ENCODE data around the gene PLEKHM3. TPM values are rescaled to one million over a fixed set of nuclear protein-coding genes. Genes with fewer than 3 reads are reported as not detected.

PLEKHM3 gene
- total and polyA plus RNA-seq, 2 of the 13 experiments (the other 11 are each of a cell fraction or from before 2014, with no cell fraction given) = 4.5 to 4.7 TPM

GRCh38 chr2:208015475-208015874, 9.9 kb downstream of the PLEKHM3 start (continued):
- TF ChIP-seq, protein P1, sequence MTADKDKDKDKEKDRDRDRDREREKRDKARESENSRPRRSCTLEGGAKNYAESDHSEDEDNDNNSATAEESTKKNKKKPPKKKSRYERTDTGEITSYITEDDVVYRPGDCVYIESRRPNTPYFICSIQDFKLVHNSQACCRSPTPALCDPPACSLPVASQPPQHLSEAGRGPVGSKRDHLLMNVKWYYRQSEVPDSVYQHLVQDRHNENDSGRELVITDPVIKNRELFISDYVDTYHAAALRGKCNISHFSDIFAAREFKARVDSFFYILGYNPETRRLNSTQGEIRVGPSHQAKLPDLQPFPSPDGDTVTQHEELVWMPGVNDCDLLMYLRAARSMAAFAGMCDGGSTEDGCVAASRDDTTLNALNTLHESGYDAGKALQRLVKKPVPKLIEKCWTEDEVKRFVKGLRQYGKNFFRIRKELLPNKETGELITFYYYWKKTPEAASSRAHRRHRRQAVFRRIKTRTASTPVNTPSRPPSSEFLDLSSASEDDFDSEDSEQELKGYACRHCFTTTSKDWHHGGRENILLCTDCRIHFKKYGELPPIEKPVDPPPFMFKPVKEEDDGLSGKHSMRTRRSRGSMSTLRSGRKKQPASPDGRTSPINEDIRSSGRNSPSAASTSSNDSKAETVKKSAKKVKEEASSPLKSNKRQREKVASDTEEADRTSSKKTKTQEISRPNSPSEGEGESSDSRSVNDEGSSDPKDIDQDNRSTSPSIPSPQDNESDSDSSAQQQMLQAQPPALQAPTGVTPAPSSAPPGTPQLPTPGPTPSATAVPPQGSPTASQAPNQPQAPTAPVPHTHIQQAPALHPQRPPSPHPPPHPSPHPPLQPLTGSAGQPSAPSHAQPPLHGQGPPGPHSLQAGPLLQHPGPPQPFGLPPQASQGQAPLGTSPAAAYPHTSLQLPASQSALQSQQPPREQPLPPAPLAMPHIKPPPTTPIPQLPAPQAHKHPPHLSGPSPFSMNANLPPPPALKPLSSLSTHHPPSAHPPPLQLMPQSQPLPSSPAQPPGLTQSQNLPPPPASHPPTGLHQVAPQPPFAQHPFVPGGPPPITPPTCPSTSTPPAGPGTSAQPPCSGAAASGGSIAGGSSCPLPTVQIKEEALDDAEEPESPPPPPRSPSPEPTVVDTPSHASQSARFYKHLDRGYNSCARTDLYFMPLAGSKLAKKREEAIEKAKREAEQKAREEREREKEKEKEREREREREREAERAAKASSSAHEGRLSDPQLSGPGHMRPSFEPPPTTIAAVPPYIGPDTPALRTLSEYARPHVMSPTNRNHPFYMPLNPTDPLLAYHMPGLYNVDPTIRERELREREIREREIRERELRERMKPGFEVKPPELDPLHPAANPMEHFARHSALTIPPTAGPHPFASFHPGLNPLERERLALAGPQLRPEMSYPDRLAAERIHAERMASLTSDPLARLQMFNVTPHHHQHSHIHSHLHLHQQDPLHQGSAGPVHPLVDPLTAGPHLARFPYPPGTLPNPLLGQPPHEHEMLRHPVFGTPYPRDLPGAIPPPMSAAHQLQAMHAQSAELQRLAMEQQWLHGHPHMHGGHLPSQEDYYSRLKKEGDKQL (CRISPR knock-in tag; IDR thresholded peaks at IDR 0.05; ENCODE audit: low read depth) = peak; percentile 92
- peak; percentile 19; the same call in 1 of the 2 replicates for TF ChIP-seq MIER3 (CRISPR knock-in tag; IDR thresholded peaks at IDR 0.05; ENCODE audit: borderline replicate concordance)
- TF ChIP-seq HNF4A (CRISPR knock-in tag; IDR thresholded peaks at IDR 0.05) = 0 out of 2 replicates have a peak, but pooled peaks have one; percentile 6
- TF ChIP-seq SRSF1 (optimal IDR thresholded peaks at IDR 0.05; ENCODE audit: low read depth, low read length) = no peak
- 0 out of 2 replicates have a peak, but pooled peaks have one; percentile 29 for TF ChIP-seq HDAC1 (CRISPR knock-in tag; IDR thresholded peaks at IDR 0.05)
- no peak for TF ChIP-seq SMARCC2 (IDR thresholded peaks at IDR 0.05)
- TF ChIP-seq, protein P2, sequence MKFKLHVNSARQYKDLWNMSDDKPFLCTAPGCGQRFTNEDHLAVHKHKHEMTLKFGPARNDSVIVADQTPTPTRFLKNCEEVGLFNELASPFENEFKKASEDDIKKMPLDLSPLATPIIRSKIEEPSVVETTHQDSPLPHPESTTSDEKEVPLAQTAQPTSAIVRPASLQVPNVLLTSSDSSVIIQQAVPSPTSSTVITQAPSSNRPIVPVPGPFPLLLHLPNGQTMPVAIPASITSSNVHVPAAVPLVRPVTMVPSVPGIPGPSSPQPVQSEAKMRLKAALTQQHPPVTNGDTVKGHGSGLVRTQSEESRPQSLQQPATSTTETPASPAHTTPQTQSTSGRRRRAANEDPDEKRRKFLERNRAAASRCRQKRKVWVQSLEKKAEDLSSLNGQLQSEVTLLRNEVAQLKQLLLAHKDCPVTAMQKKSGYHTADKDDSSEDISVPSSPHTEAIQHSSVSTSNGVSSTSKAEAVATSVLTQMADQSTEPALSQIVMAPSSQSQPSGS (CRISPR knock-in tag; IDR thresholded peaks at IDR 0.05) = 0 out of 2 replicates have a peak, but pooled peaks have one; percentile 32
- TF ChIP-seq HOXA7 (CRISPR knock-in tag; IDR thresholded peaks at IDR 0.05) = no peak
- TF ChIP-seq, protein P3, sequence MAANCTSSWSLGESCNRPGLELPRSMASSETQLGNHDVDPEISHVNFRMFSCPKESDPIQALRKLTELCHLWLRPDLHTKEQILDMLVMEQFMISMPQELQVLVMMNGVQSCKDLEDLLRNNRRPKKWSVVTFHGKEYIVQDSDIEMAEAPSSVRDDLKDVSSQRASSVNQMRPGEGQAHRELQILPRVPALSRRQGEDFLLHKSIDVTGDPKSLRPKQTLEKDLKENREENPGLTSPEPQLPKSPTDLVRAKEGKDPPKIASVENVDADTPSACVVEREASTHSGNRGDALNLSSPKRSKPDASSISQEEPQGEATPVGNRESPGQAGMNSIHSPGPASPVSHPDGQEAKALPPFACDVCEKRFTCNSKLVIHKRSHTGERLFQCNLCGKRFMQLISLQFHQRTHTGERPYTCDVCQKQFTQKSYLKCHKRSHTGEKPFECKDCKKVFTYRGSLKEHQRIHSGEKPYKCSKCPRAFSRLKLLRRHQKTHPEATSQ (CRISPR knock-in tag; IDR thresholded peaks at IDR 0.05; ENCODE audit: borderline replicate concordance) = no peak
- TF ChIP-seq SOX6 (IDR thresholded peaks at IDR 0.05) = no peak
- peak; percentile 88 for TF ChIP-seq SOX6 (CRISPR knock-in tag; IDR thresholded peaks at IDR 0.05)
- TF ChIP-seq BCL6 (CRISPR knock-in tag; IDR thresholded peaks at IDR 0.05) = peak; percentile 63
- no peak for TF ChIP-seq ZNF17 (CRISPR knock-in tag; IDR thresholded peaks at IDR 0.05)
- TF ChIP-seq, protein P4, sequence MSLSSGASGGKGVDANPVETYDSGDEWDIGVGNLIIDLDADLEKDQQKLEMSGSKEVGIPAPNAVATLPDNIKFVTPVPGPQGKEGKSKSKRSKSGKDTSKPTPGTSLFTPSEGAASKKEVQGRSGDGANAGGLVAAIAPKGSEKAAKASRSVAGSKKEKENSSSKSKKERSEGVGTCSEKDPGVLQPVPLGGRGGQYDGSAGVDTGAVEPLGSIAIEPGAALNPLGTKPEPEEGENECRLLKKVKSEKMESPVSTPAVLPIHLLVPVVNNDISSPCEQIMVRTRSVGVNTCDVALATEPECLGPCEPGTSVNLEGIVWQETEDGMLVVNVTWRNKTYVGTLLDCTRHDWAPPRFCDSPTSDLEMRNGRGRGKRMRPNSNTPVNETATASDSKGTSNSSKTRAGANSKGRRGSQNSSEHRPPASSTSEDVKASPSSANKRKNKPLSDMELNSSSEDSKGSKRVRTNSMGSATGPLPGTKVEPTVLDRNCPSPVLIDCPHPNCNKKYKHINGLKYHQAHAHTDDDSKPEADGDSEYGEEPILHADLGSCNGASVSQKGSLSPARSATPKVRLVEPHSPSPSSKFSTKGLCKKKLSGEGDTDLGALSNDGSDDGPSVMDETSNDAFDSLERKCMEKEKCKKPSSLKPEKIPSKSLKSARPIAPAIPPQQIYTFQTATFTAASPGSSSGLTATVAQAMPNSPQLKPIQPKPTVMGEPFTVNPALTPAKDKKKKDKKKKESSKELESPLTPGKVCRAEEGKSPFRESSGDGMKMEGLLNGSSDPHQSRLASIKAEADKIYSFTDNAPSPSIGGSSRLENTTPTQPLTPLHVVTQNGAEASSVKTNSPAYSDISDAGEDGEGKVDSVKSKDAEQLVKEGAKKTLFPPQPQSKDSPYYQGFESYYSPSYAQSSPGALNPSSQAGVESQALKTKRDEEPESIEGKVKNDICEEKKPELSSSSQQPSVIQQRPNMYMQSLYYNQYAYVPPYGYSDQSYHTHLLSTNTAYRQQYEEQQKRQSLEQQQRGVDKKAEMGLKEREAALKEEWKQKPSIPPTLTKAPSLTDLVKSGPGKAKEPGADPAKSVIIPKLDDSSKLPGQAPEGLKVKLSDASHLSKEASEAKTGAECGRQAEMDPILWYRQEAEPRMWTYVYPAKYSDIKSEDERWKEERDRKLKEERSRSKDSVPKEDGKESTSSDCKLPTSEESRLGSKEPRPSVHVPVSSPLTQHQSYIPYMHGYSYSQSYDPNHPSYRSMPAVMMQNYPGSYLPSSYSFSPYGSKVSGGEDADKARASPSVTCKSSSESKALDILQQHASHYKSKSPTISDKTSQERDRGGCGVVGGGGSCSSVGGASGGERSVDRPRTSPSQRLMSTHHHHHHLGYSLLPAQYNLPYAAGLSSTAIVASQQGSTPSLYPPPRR (CRISPR knock-in tag; IDR thresholded peaks at IDR 0.05; ENCODE audit: borderline replicate concordance) = peak; percentile 90
- TF ChIP-seq CEBPB (IDR thresholded peaks at IDR 0.05; ENCODE audit: borderline replicate concordance, low read depth, low read length) = peak; percentile 65; the same call in 1 of the 2 replicates

Measured in HepG2 (cell line).